ENCODE data around the gene SIRT5.

GRCh38 chr6:13559968-13560650 is 14.3 kb upstream of the SIRT5 start:
- no peak for TF ChIP-seq CTCF (IDR thresholded peaks at IDR 0.05; ENCODE audit: low read depth, low read length)
- no peak for TF ChIP-seq EZH2phosphoT487 (IDR thresholded peaks at IDR 0.05; ENCODE audit: low read depth)

All from OCI-LY3 (cell line).